Ecto neural progenitor cell (in vitro differentiated cells): ENCODE results near the gene RAP2A.

Source experiments
- DNase-seq: peaks from one replicate; pipeline ENCODE4 v3.0.0-alpha.2; 2018; ENCODE audit warnings: low spot score

RAP2A gene

GRCh38 chr13:97495678-97496077, 61.7 kb downstream of the RAP2A start:
- DNase-seq: no peak

GRCh38 chr13:97496511-97496910, 62.5 kb downstream of the RAP2A start:
- DNase-seq: no peak

GRCh38 chr13:97497400-97497799, 63.4 kb downstream of the RAP2A start:
- DNase-seq: no peak

GRCh38 chr13:97498419-97498818, 64.5 kb downstream of the RAP2A start:
- no peak for DNase-seq

- no peak for DNase-seq
Observed at GRCh38 chr13:97499181-97499580, 65.2 kb downstream of the RAP2A start.

GRCh38 chr13:97502181-97502580, 68.2 kb downstream of the RAP2A start:
- no peak for DNase-seq

GRCh38 chr13:97502706-97503105, 68.7 kb downstream of the RAP2A start:
- no peak for DNase-seq

GRCh38 chr13:97505017-97505416, 71.0 kb downstream of the RAP2A start:
- no peak for DNase-seq

GRCh38 chr13:97506511-97506910, 72.5 kb downstream of the RAP2A start:
- no peak for DNase-seq

GRCh38 chr13:97512732-97513131, 78.8 kb downstream of the RAP2A start:
- no peak for DNase-seq

GRCh38 chr13:97515643-97516042, 81.7 kb downstream of the RAP2A start:
- DNase-seq: no peak

- no peak for DNase-seq
Observed at GRCh38 chr13:97517967-97518366, 84.0 kb downstream of the RAP2A start.
